K562 (cell line): ENCODE measurements around the gene TAAR8. TPM values are rescaled to one million over a fixed set of nuclear protein-coding genes. Genes with fewer than 3 reads are reported as not detected.

ENCODE experiments used
- CXXC5 ChIP-seq: fragments of 250-450 bp; sonication (Bioruptor Pico); IDR thresholded peaks from 2 replicates; pipeline ENCODE4 v1.8.0; 2022; ENCODE audit warnings: inconsistent platforms, mild to moderate bottlenecking, moderate library complexity
- E2F6 ChIP-seq, 2 experiments: IDR thresholded peaks; 2 replicates each; pipeline ENCODE4 v1.6.1; 2011; ENCODE audit warnings: borderline replicate concordance in 1 of 2, control low read depth in 1 of 2, low read depth in 1 of 2, low read length in 1 of 2, mild to moderate bottlenecking in 1 of 2, mixed read lengths in 1 of 2, moderate library complexity in 1 of 2; ENCODE audit not compliant: insufficient read depth in 1 of 2, insufficient read length in 1 of 2, poor library complexity in 1 of 2, severe bottlenecking in 1 of 2; ENCODE audit errors: extremely low read depth in 1 of 2
- HDAC1 ChIP-seq, 2 experiments: fragments of 450-650 bp; IDR thresholded peaks; 2 replicates each; pipeline ENCODE4 v1.6.1; 2016 to 2017; ENCODE audit warnings: inconsistent platforms in 1 of 2, mild to moderate bottlenecking in 1 of 2, moderate library complexity in 1 of 2
- MGA ChIP-seq: fragments of 450-650 bp; IDR thresholded peaks from 2 replicates; pipeline ENCODE4 v1.6.1; 2016; ENCODE audit warnings: mild to moderate bottlenecking, moderate library complexity
- USF1 ChIP-seq: sonication (generic); formaldehyde crosslinking; IDR thresholded peaks from 2 replicates; pipeline ENCODE4 v1.9.0; 2022; ENCODE audit warnings: mild to moderate bottlenecking, missing genetic modification reagents
- ZFX ChIP-seq: sonication (generic); formaldehyde crosslinking; IDR thresholded peaks from 2 replicates; pipeline ENCODE4 v1.8.0; 2022; ENCODE audit warnings: mild to moderate bottlenecking, missing genetic modification reagents, moderate library complexity
- ZNF592 ChIP-seq: fragments of 450-650 bp; IDR thresholded peaks from 2 replicates; pipeline ENCODE4 v1.6.1; 2017; ENCODE audit warnings: antibody characterized with exemption, mild to moderate bottlenecking
- ZNF766 ChIP-seq: fragments of 200-800 bp; sonication (Bioruptor generic); conservative IDR thresholded peaks from 2 replicates; pipeline ENCODE4 v1.6.1; 2016; ENCODE audit warnings: missing genetic modification characterization, missing compliant biosample characterization
- polyA plus RNA-seq, 8 experiments: library from polyadenylated mRNA; depleted of rRNA in 4 of 8; stranded (reverse) in 5 of 8; unstranded in 3 of 8; fragments of >200 nt; fragmentation: Nextera tagmentation in 2 of 8; fragmentation: Illumina TruSeq in 1 of 8; extraction: Ambion mirVana in 2 of 8; extraction: Trizol in 1 of 8; gene quantifications; 2 replicates each; pipeline versions ENCODE4 v1.2.1 to v1.2.3, GENCODE V29; 2011 to 2014; ENCODE audit warnings: inconsistent platforms in 1 of 8, missing spikeins in 1 of 8
- total RNA-seq, 7 experiments: library from RNA; depleted of rRNA in 6 of 7; stranded (reverse); fragments of >200 nt in 6 of 7; fragmentation: Illumina TruSeq in 2 of 7; extraction: Trizol in 2 of 7; gene quantifications; 2 replicates each; pipeline versions ENCODE4 v1.2.1 to v1.2.3, GENCODE V29; 2011 to 2021; ENCODE audit warnings: low replicate concordance in 1 of 7

The TAAR8 gene
- total and polyA plus RNA-seq, 9 of the 15 experiments (the other 6 are each of a cell fraction or from before 2014, with no cell fraction given), result not detected

GRCh38 chr6:132511210-132511830 is 41.2 kb upstream of the TAAR8 start (continued):
- peak; percentile 40; the same call in 1 of the 2 replicates for TF ChIP-seq ZNF592
- peak; percentile 64 for TF ChIP-seq ZFX (CRISPR knock-in tag)
- TF ChIP-seq E2F6 (IDR thresholded peaks at IDR 0.05; ENCODE audit: borderline replicate concordance in 1 of 2, extremely low read depth in 1 of 2, insufficient read depth in 1 of 2, insufficient read length in 1 of 2, low read depth in 1 of 2, low read length in 1 of 2, poor library complexity in 1 of 2, severe bottlenecking in 1 of 2), result peak in 1 of 2 experiments; percentile 39
- peak; percentile 55; the same call in 1 of the 2 replicates for TF ChIP-seq ZNF766 (CRISPR knock-in tag)
- 0 out of 4 replicates have a peak, but pooled peaks of 1 of the 2 experiments have one; percentile 29 for TF ChIP-seq HDAC1 (IDR thresholded peaks at IDR 0.05)
- TF ChIP-seq MGA, result peak; percentile 73
- 0 out of 2 replicates have a peak, but pooled peaks have one; percentile 17 for TF ChIP-seq CXXC5
- peak; percentile 88 for TF ChIP-seq USF1 (CRISPR knock-in tag)
